Upper lobe of left lung (tissue), 6 donors: ENCODE data around the gene TGFBR3. TPM values are rescaled to one million over a fixed set of nuclear protein-coding genes. Genes with fewer than 3 reads are reported as not detected.

Source experiments
- ATAC-seq, 2 donors: fragments of 200-7000 bp; cut with Tn5 transposase; one replicate each; pipeline ENCODE4 v1.9.1; 2022; ENCODE audit warnings: mild to moderate bottlenecking in 2 of 2, moderate library complexity in 2 of 2; ENCODE audit not compliant: low FRiP score in 2 of 2
- DNase-seq, 2 donors: peaks; one replicate each; pipeline ENCODE4 v3.0.0-alpha.2; 2019 to 2020
- H3K27ac ChIP-seq, 4 donors: fragments of 200-600 bp; sonication (generic); one replicate each; pipeline ENCODE4 v1.5.1; 2016 to 2019
- H3K27me3 ChIP-seq, 4 donors: fragments of 200-600 bp; sonication (generic); one replicate each; pipeline ENCODE4 v1.5.1; 2017 to 2019
- H3K36me3 ChIP-seq, 4 donors: fragments of 200-600 bp; sonication (generic); one replicate each; pipeline ENCODE4 v1.5.1; 2016 to 2019
- H3K4me1 ChIP-seq, 4 donors: fragments of 200-600 bp; sonication (generic); one replicate each; pipeline ENCODE4 v1.5.1; 2018 to 2019
- H3K4me3 ChIP-seq, 4 donors: fragments of 200-600 bp; sonication (generic); one replicate each; pipeline ENCODE4 v1.5.1; 2017 to 2019; ENCODE audit warnings: mild to moderate bottlenecking in 2 of 4, moderate library complexity in 1 of 4
- H3K9me3 ChIP-seq, 4 donors: fragments of 200-600 bp; sonication (generic); one replicate each; pipeline ENCODE4 v1.5.1; 2018 to 2019
- EP300 ChIP-seq, 4 donors: sonication (generic); formaldehyde crosslinking; IDR thresholded peaks; one replicate each; pipeline ENCODE4 v1.5.1; 2017; ENCODE audit warnings: antibody characterized with exemption in 4 of 4, control low read depth in 2 of 4
- POLR2A ChIP-seq, 4 donors: fragments of 450-650 bp; IDR thresholded peaks; one replicate each; pipeline ENCODE4 v1.5.1; 2016 to 2017; ENCODE audit warnings: antibody characterized with exemption in 4 of 4, mild to moderate bottlenecking in 2 of 4
- POLR2AphosphoS5 ChIP-seq, 2 donors: sonication (generic); formaldehyde crosslinking; IDR thresholded peaks; one replicate each; pipeline ENCODE4 v1.5.1; 2017; ENCODE audit warnings: antibody characterized with exemption in 2 of 2
- WGBS, 2 donors: methylation state at CpG; one replicate each; pipeline ENCODE4 v1.1.5; 2017 to 2018; 5-methylcytosine and 5-hydroxymethylcytosine counted together
- total RNA-seq, 6 donors: library from RNA; depleted of rRNA in 4 of 6; stranded (reverse); fragments of >200 nt in 4 of 6; gene quantifications; one replicate each; pipeline versions ENCODE4 v1.1.0 to v1.2.1, GENCODE V29; 2016 to 2021
- TF ChIP-seq, protein P1 (sequence below), 6 experiments: fragments of 450-650 bp in 4 of 6; fragments of 200-600 bp in 2 of 6; sonication (generic) in 2 of 6; IDR thresholded peaks; one replicate each; pipeline ENCODE4 v1.5.1; 2016 to 2019; ENCODE audit warnings: antibody characterized with exemption in 6 of 6
- donor health status: DM: no; HTN: no; CAD: no; lungs with moderate emphysema.
- donor health status: DM: no; HTN: yes; CAD: no; lungs with severe emphysema.

The TGFBR3 gene
- total RNA-seq, 6 donors from 2014 or later = 33.5 to 78.3 (median 57.1) TPM

DNA sequence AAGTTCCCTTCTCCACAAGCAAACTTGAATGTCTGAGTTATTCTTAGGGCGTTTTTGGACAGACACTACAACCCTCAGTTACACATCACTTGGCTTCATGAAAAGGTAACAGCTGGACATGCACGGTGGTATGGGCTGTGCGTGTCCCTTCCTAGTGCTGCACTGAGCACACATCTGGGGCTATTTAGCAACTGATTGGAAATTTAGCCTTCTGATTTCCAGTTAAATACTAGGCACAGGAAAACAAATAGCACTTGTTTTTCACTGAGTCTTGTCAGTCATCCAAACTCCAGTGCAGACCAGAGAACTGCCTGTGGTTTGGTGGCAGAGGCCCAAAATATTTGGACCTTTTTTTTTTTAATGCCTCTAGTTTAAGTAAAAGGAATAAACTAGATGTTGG lies 134.7 kb downstream of the TGFBR3 start:
- DNase-seq (no peak), ATAC-seq (peak; percentile 45 to 82)
- TF ChIP-seq, protein P1, sequence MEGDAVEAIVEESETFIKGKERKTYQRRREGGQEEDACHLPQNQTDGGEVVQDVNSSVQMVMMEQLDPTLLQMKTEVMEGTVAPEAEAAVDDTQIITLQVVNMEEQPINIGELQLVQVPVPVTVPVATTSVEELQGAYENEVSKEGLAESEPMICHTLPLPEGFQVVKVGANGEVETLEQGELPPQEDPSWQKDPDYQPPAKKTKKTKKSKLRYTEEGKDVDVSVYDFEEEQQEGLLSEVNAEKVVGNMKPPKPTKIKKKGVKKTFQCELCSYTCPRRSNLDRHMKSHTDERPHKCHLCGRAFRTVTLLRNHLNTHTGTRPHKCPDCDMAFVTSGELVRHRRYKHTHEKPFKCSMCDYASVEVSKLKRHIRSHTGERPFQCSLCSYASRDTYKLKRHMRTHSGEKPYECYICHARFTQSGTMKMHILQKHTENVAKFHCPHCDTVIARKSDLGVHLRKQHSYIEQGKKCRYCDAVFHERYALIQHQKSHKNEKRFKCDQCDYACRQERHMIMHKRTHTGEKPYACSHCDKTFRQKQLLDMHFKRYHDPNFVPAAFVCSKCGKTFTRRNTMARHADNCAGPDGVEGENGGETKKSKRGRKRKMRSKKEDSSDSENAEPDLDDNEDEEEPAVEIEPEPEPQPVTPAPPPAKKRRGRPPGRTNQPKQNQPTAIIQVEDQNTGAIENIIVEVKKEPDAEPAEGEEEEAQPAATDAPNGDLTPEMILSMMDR (IDR thresholded peaks at IDR 0.05) = no peak
- TF ChIP-seq POLR2AphosphoS5 (IDR thresholded peaks at IDR 0.05) (peak in 1 of 2 donors; percentile 67), POLR2A (IDR thresholded peaks at IDR 0.05) (no peak), EP300 (IDR thresholded peaks at IDR 0.05) (peak in 1 of 4 donors; percentile 52)
- Histone ChIP-seq H3K36me3 (peaks cover 0 to 19% (median 0%) of the 10 kb centered on the region in 4 donors), H3K27ac (peak overlapping the region in 3 of 4 donors; percentile 24 to 69 (median 27)), H3K27me3 (no peaks in the 10 kb centered on the region), H3K9me3 (no peaks in the 10 kb centered on the region), H3K4me1 (peaks cover 19 to 46% (median 20%) of the 10 kb centered on the region in 4 donors), H3K4me3 (no peak overlapping the region)
- WGBS, 2 donors = 30 to 32% methylated on average over 3 of the region's 3 CpGs

DNA sequence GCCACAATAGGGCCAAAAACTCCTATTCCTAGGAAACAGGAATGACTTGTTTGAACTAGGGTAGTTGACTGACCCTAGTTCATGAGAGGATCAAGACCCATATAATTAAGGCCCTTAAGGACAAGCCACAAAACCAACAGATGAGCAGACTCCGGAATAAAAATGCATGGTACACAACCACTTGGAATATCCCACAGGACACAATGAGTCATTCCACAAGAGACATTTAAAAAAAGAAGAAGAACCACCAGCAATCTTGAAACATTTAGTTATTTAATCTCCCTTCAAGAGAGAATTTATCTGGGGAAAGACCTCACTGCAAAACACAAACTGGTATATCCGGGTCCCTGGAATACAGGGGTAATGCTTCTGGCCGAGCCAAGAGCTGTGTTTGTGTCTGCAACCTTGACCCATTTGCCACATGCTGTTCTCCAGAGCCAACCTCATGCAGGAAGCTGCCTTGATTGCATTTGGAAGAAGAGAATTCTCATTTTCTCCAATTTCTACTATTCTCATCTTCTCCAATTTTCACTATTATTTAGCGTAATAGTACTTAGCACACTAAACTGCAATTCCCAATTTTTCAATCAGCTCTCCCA lies 135.5 kb downstream of the TGFBR3 start:
- Histone ChIP-seq H3K4me3 (no peak overlapping the region), H3K27me3 (no peaks in the 10 kb centered on the region), H3K27ac (peak overlapping the region in 3 of 4 donors; percentile 24 to 69 (median 27)), H3K36me3 (peaks cover 0 to 14% (median 0%) of the 10 kb centered on the region in 4 donors), H3K4me1 (peaks cover 22 to 54% (median 25%) of the 10 kb centered on the region in 4 donors), H3K9me3 (no peaks in the 10 kb centered on the region)
- WGBS, 2 donors = 81 to 83% methylated on average over 4 of the region's 4 CpGs
- DNase-seq = no peak
- peak in 1 of 2 donors; percentile 2 for ATAC-seq
- no peak for TF ChIP-seq POLR2A (IDR thresholded peaks at IDR 0.05)
- TF ChIP-seq, protein P1 (IDR thresholded peaks at IDR 0.05) = no peak
- TF ChIP-seq EP300 (IDR thresholded peaks at IDR 0.05) = no peak
- TF ChIP-seq POLR2AphosphoS5 (IDR thresholded peaks at IDR 0.05) = no peak

DNA sequence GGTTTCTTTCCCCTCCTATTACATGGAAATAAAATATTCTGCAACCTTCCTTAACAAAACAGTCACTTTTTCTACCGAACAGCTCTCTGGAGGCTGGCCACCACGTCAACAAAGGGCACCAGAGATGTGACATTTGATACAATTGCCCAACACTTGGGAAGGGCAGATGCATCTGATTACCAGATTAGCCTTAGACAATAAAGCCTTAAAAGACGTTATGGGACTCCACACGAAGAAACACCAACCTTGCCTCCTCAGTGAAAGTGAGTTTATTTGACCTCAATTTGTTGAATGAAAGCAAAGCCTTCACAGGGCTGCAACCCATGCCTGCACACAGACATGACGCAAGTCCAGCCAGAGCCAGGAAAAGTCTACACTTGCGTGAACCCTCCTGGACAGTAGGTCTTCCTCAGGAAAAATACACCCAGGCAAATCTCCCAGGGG lies 136.1 kb downstream of the TGFBR3 start:
- DNase-seq = no peak
- Histone ChIP-seq H3K27ac (peak overlapping the region in 3 of 4 donors; percentile 5 to 69 (median 24)), H3K27me3 (no peaks in the 10 kb centered on the region), H3K4me1 (peaks cover 29 to 59% (median 31%) of the 10 kb centered on the region in 4 donors), H3K36me3 (peaks cover 0 to 14% (median 0%) of the 10 kb centered on the region in 4 donors), H3K4me3 (no peak overlapping the region), H3K9me3 (no peaks in the 10 kb centered on the region)
- TF ChIP-seq EP300 (IDR thresholded peaks at IDR 0.05) (no peak), POLR2A (IDR thresholded peaks at IDR 0.05) (no peak), POLR2AphosphoS5 (IDR thresholded peaks at IDR 0.05) (no peak)
- TF ChIP-seq, protein P1 (IDR thresholded peaks at IDR 0.05) = no peak
- ATAC-seq = no peak
- 70 to 80% methylated on average over 6 of the region's 6 CpGs for WGBS, 2 donors

DNA sequence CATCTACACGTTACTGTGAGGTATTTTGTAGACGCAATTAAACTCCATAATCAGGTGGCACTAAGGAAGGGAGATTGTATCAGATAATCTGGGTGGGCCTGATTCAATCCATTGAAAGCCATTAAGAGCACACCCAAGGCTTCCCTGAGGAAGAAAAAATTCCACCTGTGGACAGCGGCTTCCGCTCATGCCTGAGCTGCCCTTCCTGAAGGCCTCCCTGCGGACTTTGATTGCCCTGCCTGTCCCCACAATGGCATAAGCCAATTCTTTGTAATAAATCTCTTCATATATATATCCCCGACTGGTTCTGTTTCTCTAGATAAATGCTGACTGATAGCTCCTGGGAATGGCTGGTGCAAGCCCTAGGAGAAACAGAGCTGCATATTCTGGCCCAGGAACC lies 138.3 kb downstream of the TGFBR3 start:
- no peak overlapping the region for H3K4me3 ChIP-seq
- peaks cover 32 to 57% (median 34%) of the 10 kb centered on the region in 4 donors for H3K4me1 ChIP-seq
- TF ChIP-seq POLR2A (IDR thresholded peaks at IDR 0.05) (no peak), EP300 (IDR thresholded peaks at IDR 0.05) (no peak), POLR2AphosphoS5 (IDR thresholded peaks at IDR 0.05) (no peak)
- TF ChIP-seq, protein P1 (IDR thresholded peaks at IDR 0.05) = no peak
- 84 to 91% methylated on average over 6 of the region's 6 CpGs for WGBS, 2 donors
- H3K27me3 ChIP-seq = no peaks in the 10 kb centered on the region
- no peak for DNase-seq
- H3K9me3 ChIP-seq = no peaks in the 10 kb centered on the region
- no peak for ATAC-seq
- peaks cover 0 to 7% (median 0%) of the 10 kb centered on the region in 4 donors for H3K36me3 ChIP-seq
- H3K27ac ChIP-seq = peak overlapping the region in 2 of 4 donors; percentile 32 to 60
